ENCODE results near the gene FARP1. TPM values are rescaled to one million over a fixed set of nuclear protein-coding genes. Genes with fewer than 3 reads are reported as not detected.

FARP1 gene
- total and polyA plus RNA-seq, 2 of the 8 experiments (the other 6 are each of a cell fraction or from before 2014, with no cell fraction given) = 24.7 to 104 TPM

GRCh38 chr13:98252931-98253470, 110.1 kb downstream of the FARP1 start:
- H3K4ac ChIP-seq (replicated peaks; ENCODE audit: insufficient read length, low read depth, low read length) = no peak overlapping the region
- no peak overlapping the region for H4K8ac ChIP-seq (ENCODE audit: extremely low read depth, insufficient read depth, low read length)
- H3K79me2 ChIP-seq (ENCODE audit: control insufficient read depth in 1 of 2, insufficient read depth in 2 of 2, low read length in 2 of 2) = peaks cover 0 to 39% of the 10 kb centered on the region in 2 experiments; a peak in 2 of 4 replicates
- no peak overlapping the region for H3K56ac ChIP-seq (replicated peaks; ENCODE audit: insufficient read length, low read depth, low read length)
- H2BK5ac ChIP-seq (ENCODE audit: low read depth, low read length) = no peak overlapping the region
- no peak overlapping the region for H3K14ac ChIP-seq (ENCODE audit: insufficient read length)
- H3K4me3 ChIP-seq (ENCODE audit: extremely low read depth in 1 of 4, insufficient read depth in 2 of 4, low read depth in 3 of 4, low read length in 4 of 4) = no peak overlapping the region
- H2BK15ac ChIP-seq (ENCODE audit: low read length) = no peak overlapping the region
- H3K23ac ChIP-seq (ENCODE audit: insufficient read length) = no peak overlapping the region
- FAIRE-seq (no peak), DNase-seq (ENCODE audit: low read depth in 1 of 2, low spot score in 2 of 2) (no peak)
- H4K20me1 ChIP-seq (replicated peaks in 1 of 2; ENCODE audit: control insufficient read depth in 1 of 2, insufficient read depth in 2 of 2, low read length in 2 of 2) = peaks cover 0 to 3% of the 10 kb centered on the region in 2 experiments
- no peak overlapping the region for H3K27ac ChIP-seq (ENCODE audit: low read depth, low read length)
- no peak overlapping the region for H4K91ac ChIP-seq (replicated peaks; ENCODE audit: insufficient read length, low read length)
- H3K23me2 ChIP-seq (ENCODE audit: low read depth, low read length) = no peaks in the 10 kb centered on the region
- H2AK5ac ChIP-seq (ENCODE audit: low read depth, low read length) = no peak overlapping the region
- no peak overlapping the region for H3K9ac ChIP-seq (replicated peaks in 1 of 4; ENCODE audit: extremely low read depth in 1 of 4, low read depth in 3 of 4, low read length in 3 of 4)
- CTCF ChIA-PET (ENCODE audit: partially characterized antibody) = no interaction called here
- no peak overlapping the region for H2BK12ac ChIP-seq (ENCODE audit: low read depth, low read length)
- H3K4me2 ChIP-seq (ENCODE audit: insufficient read depth in 1 of 2, low read depth in 2 of 2, low read length in 2 of 2) = no peak overlapping the region
- no peak overlapping the region for H2BK20ac ChIP-seq (ENCODE audit: low read length)
- no peak overlapping the region for H3K18ac ChIP-seq (ENCODE audit: extremely low read depth, low read length)
- no peak overlapping the region for H2BK120ac ChIP-seq (replicated peaks; ENCODE audit: low read depth, low read length)
- H3K4me1 ChIP-seq (replicated peaks in 1 of 4; ENCODE audit: control insufficient read depth in 3 of 4, insufficient read depth in 4 of 4, low read length in 3 of 4) = no peaks in the 10 kb centered on the region; a peak in 1 of 7 replicates
- no peak for TF ChIP-seq TCF12 (IDR thresholded peaks at IDR 0.05; ENCODE audit: low read depth, low read length)
- no peak for TF ChIP-seq E2F6 (IDR thresholded peaks at IDR 0.05)
- no peak for TF ChIP-seq TAF7 (optimal IDR thresholded peaks at IDR 0.05; ENCODE audit: borderline replicate concordance, low read depth, low read length)
- TF ChIP-seq CEBPB (IDR thresholded peaks at IDR 0.05; ENCODE audit: low read depth, low read length) = no peak
- no peak for TF ChIP-seq YY1 (IDR thresholded peaks at IDR 0.05; ENCODE audit: low read depth, low read length)
- no peak for TF ChIP-seq CBX8 (IDR thresholded peaks at IDR 0.05; ENCODE audit: borderline replicate concordance, low read depth, low read length)
- no peak for TF ChIP-seq SP1 (IDR thresholded peaks at IDR 0.05; ENCODE audit: low read depth, low read length)
- TF ChIP-seq POLR2A (IDR thresholded peaks at IDR 0.05; ENCODE audit: control extremely low read depth in 1 of 2, low read depth in 2 of 2, low read length in 2 of 2) = no peak
- TF ChIP-seq TBP (IDR thresholded peaks at IDR 0.05; ENCODE audit: low read depth, low read length) = no peak
- TF ChIP-seq ASH2L (IDR thresholded peaks at IDR 0.05; ENCODE audit: low read length) = no peak
- POLR2A ChIA-PET (ENCODE audit: partially characterized antibody) = no interaction called here
- 92% methylated on average over 7 of the region's 7 CpGs; no CpG with 5 or more reads in 1 of the 2 experiments for WGBS, 2 experiments (ENCODE audit: extremely low coverage in 1 of 2, insufficient coverage in 1 of 2, insufficient read length in 1 of 2, insufficient replicate concordance in 2 of 2, low coverage in 1 of 2, low lambda C conversion rate in 2 of 2, missing lambda C conversion rate in 1 of 2)
- no peaks in the 10 kb centered on the region; a peak in 1 of 8 replicates for H3K36me3 ChIP-seq (ENCODE audit: control insufficient read depth in 2 of 4, insufficient read depth in 4 of 4, low read length in 3 of 4)
- H4K5ac ChIP-seq (ENCODE audit: insufficient read length, low read depth, low read length) = no peak overlapping the region
- no peaks in the 10 kb centered on the region for H3K9me3 ChIP-seq (ENCODE audit: insufficient read depth in 2 of 2, low read depth in 1 of 2, low read length in 1 of 2)
- no peaks in the 10 kb centered on the region for H3K27me3 ChIP-seq (replicated peaks in 1 of 4; ENCODE audit: control insufficient read depth in 3 of 4, extremely low read depth in 1 of 4, insufficient read depth in 3 of 4, low read length in 3 of 4)
- H2AFZ ChIP-seq (ENCODE audit: low read length) = no peak overlapping the region
- peaks cover 6% of the 10 kb centered on the region for H3K79me1 ChIP-seq (ENCODE audit: low read depth, low read length)

Data from H1 (cell line).